Mesenchymal stem cell (in vitro differentiated cells and primary cell): ENCODE results near the gene CKMT2.

Experiments
- DNase-seq: peaks from one replicate; pipeline ENCODE4 v3.0.0-alpha.2; 2013
- H2AFZ ChIP-seq: one replicate; pipeline ENCODE4 v1.6.1; 2013; ENCODE audit warnings: low read depth, mild to moderate bottlenecking, control low read depth, inconsistent platforms, low read length, moderate library complexity
- H2AK5ac ChIP-seq: 2 replicates; pipeline ENCODE4 v1.6.1; 2013; ENCODE audit warnings: low read length, moderate library complexity, mild to moderate bottlenecking, inconsistent platforms; ENCODE audit not compliant: severe bottlenecking
- H2BK120ac ChIP-seq: one replicate; pipeline ENCODE4 v1.6.1; 2013; ENCODE audit warnings: low read depth, mild to moderate bottlenecking, inconsistent platforms, low read length, moderate library complexity
- H2BK12ac ChIP-seq, 2 experiments: one replicate each; pipeline ENCODE4 v1.6.1; 2013; ENCODE audit warnings: inconsistent platforms in 2 of 2, low read length in 2 of 2, mild to moderate bottlenecking in 2 of 2, moderate library complexity in 2 of 2, control low read depth in 1 of 2
- H2BK15ac ChIP-seq: one replicate; pipeline ENCODE4 v1.6.1; 2013; ENCODE audit warnings: mild to moderate bottlenecking, low read depth, inconsistent platforms; ENCODE audit not compliant: poor library complexity, severe bottlenecking
- H2BK5ac ChIP-seq: 2 replicates; pipeline ENCODE4 v1.6.1; 2013; ENCODE audit warnings: low read depth, mild to moderate bottlenecking, low read length, control low read depth, inconsistent platforms; ENCODE audit not compliant: poor library complexity, severe bottlenecking
- H3K14ac ChIP-seq, 2 experiments: one replicate each; pipeline ENCODE4 v1.6.1; 2013; ENCODE audit warnings: inconsistent platforms in 2 of 2, low read length in 2 of 2, control low read depth in 1 of 2, mild to moderate bottlenecking in 1 of 2, moderate library complexity in 1 of 2
- H3K18ac ChIP-seq, 2 experiments: one replicate each; pipeline ENCODE4 v1.6.1; 2013; ENCODE audit warnings: inconsistent platforms in 2 of 2, low read length in 2 of 2, control low read depth in 1 of 2, low read depth in 1 of 2, mild to moderate bottlenecking in 1 of 2
- H3K23ac ChIP-seq, 2 experiments: one replicate each; pipeline ENCODE4 v1.6.1; 2013; ENCODE audit warnings: inconsistent platforms in 2 of 2, low read length in 2 of 2, mild to moderate bottlenecking in 2 of 2, moderate library complexity in 2 of 2, control low read depth in 1 of 2
- H3K27ac ChIP-seq: 2 replicates; pipeline ENCODE4 v1.5.1; 2013; ENCODE audit warnings: mild to moderate bottlenecking, moderate library complexity, low read length, control low read depth, inconsistent platforms; ENCODE audit not compliant: poor library complexity, severe bottlenecking
- H3K27me3 ChIP-seq, 2 experiments: 2 replicates each; pipeline versions ENCODE4 v1.6.1 to v1.7.0; 2013; ENCODE audit warnings: low read length in 2 of 2, mild to moderate bottlenecking in 2 of 2, moderate library complexity in 2 of 2, control low read depth in 1 of 2, inconsistent platforms in 1 of 2; ENCODE audit not compliant: control insufficient read depth in 1 of 2, insufficient read depth in 1 of 2
- H3K36me3 ChIP-seq, 2 experiments: 2 replicates each; pipeline versions ENCODE4 v1.6.1 to v1.7.0; 2013; ENCODE audit warnings: low read length in 2 of 2, control low read depth in 1 of 2, inconsistent platforms in 1 of 2, low read depth in 1 of 2, mild to moderate bottlenecking in 1 of 2; ENCODE audit not compliant: insufficient read depth in 2 of 2, control insufficient read depth in 1 of 2
- H3K4ac ChIP-seq, 2 experiments: one replicate each; pipeline ENCODE4 v1.6.1; 2013; ENCODE audit warnings: inconsistent platforms in 2 of 2, low read length in 2 of 2, mild to moderate bottlenecking in 2 of 2, moderate library complexity in 2 of 2, control low read depth in 1 of 2, low read depth in 1 of 2
- H3K4me1 ChIP-seq: 2 replicates; pipeline ENCODE4 v1.6.1; 2013; ENCODE audit warnings: low read depth, low read length, control low read depth; ENCODE audit not compliant: control insufficient read depth, insufficient read depth
- H3K4me2 ChIP-seq: 2 replicates; pipeline ENCODE4 v1.6.1; 2013; ENCODE audit warnings: low read length, mild to moderate bottlenecking, inconsistent platforms; ENCODE audit not compliant: poor library complexity, severe bottlenecking
- H3K4me3 ChIP-seq, 2 experiments: 2 replicates each; pipeline versions ENCODE4 v1.5.1 to v1.7.0; 2013; ENCODE audit warnings: low read length in 2 of 2, mild to moderate bottlenecking in 2 of 2, control low read depth in 1 of 2, low read depth in 1 of 2; ENCODE audit not compliant: insufficient read depth in 1 of 2
- H3K79me1 ChIP-seq: replicated peaks from 2 replicates; pipeline ENCODE4 v1.6.1; 2013; ENCODE audit warnings: mild to moderate bottlenecking, control low read depth, low read length, inconsistent platforms; ENCODE audit not compliant: poor library complexity, severe bottlenecking
- H3K9ac ChIP-seq: 2 replicates; pipeline ENCODE4 v1.7.0; 2013; ENCODE audit warnings: mild to moderate bottlenecking, low read length, moderate library complexity
- H3K9me3 ChIP-seq: 2 replicates; pipeline ENCODE4 v1.7.0; 2013; ENCODE audit warnings: mild to moderate bottlenecking, low read length; ENCODE audit not compliant: control insufficient read depth
- H4K8ac ChIP-seq: one replicate; pipeline ENCODE4 v1.6.1; 2013; ENCODE audit warnings: inconsistent platforms, mild to moderate bottlenecking, low read length, moderate library complexity
- H4K91ac ChIP-seq: one replicate; pipeline ENCODE4 v1.6.1; 2013; ENCODE audit warnings: mild to moderate bottlenecking, low read length, inconsistent platforms
- WGBS: methylation state at CpG from one replicate; pipeline ENCODE4 v1.1.7; 2013; ENCODE audit warnings: mixed read lengths; 5-methylcytosine and 5-hydroxymethylcytosine counted together

The CKMT2 gene

DNA sequence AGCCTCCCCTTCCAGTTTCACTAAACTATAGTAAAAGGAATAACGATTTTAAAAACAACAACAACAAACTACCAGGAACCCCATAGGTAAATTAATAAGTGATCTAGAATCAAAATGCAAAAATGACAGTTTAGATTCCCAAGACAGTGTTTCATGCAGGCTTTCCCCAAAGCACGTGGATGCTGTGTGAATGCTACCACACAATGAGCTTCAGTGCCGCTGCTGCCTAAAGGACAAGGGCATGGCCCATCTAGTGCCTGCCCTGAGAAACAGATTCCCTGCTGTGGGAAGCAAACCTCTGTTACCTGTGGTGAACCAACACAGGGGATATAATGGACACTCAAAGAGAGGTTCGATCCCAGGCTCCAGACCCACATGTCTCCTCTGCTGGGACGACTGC lies 23.7 kb upstream of the CKMT2 start:
- Histone ChIP-seq H3K36me3 (no peaks in the 10 kb centered on the region), H3K23ac (no peak overlapping the region), H3K79me1 (no peaks in the 10 kb centered on the region), H4K91ac (no peak overlapping the region), H3K9me3 (no peaks in the 10 kb centered on the region), H2AFZ (no peak overlapping the region), H3K9ac (no peak overlapping the region), H3K18ac (no peak overlapping the region), H2BK15ac (no peak overlapping the region), H4K8ac (no peak overlapping the region), H3K27me3 (no peaks in the 10 kb centered on the region), H2BK12ac (no peak overlapping the region), H2AK5ac (no peak overlapping the region), H3K4me3 (no peak overlapping the region), H2BK5ac (no peak overlapping the region), H3K27ac (no peak overlapping the region), H3K4ac (no peak overlapping the region), H3K4me1 (peaks cover 6% of the 10 kb centered on the region), H3K4me2 (no peak overlapping the region), H2BK120ac (no peak overlapping the region), H3K14ac (no peak overlapping the region)
- WGBS, result 97% methylated on average over 5 of the region's 5 CpGs
- no peak for DNase-seq

DNA sequence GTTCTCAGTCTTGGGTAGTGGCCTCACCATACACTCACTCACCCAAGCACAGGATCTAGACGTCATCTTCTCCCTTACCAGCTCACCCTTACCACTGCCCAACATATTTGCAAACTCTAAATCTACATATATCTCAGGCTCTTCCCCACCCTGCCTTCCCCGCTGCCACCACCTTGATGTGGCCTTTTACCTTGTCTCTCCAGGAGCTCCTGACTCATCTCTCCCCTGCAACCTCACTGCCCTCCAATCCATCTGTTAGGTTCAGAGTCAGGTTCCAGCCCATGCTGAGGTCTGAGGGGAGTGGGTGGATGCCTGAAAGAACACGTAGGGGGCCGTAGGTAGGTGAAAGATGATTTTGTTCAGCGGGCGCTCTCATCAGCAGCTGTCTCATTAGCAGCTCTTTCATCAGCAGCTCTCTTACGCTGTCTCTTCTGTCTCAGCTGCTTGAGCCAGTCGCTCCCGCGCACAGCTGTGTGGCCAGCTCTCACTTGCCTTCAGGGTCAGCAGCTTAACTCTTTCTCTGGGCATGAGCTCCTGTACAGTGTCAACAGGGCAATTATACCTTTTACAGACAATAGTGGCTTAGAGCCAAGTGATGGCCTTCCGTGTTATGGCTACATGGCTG lies 23.1 kb upstream of the CKMT2 start:
- Histone ChIP-seq H4K91ac (no peak overlapping the region), H3K4me2 (no peak overlapping the region), H2AFZ (no peak overlapping the region), H3K9me3 (no peaks in the 10 kb centered on the region), H2BK15ac (no peak overlapping the region), H3K14ac (no peak overlapping the region), H4K8ac (no peak overlapping the region), H3K4me3 (no peak overlapping the region), H3K36me3 (no peaks in the 10 kb centered on the region), H3K18ac (no peak overlapping the region), H3K9ac (no peak overlapping the region), H3K27ac (no peak overlapping the region), H3K4me1 (peaks cover 6% of the 10 kb centered on the region), H3K23ac (no peak overlapping the region), H3K79me1 (no peaks in the 10 kb centered on the region), H2AK5ac (no peak overlapping the region), H2BK5ac (no peak overlapping the region), H3K27me3 (no peaks in the 10 kb centered on the region), H3K4ac (no peak overlapping the region), H2BK120ac (no peak overlapping the region), H2BK12ac (no peak overlapping the region)
- DNase-seq, result no peak
- WGBS, result 95% methylated on average over 11 of the region's 11 CpGs

GRCh38 chr5:81212211-81212751 lies 20.8 kb upstream of the CKMT2 start:
- Histone ChIP-seq H3K14ac (no peak overlapping the region), H3K79me1 (no peaks in the 10 kb centered on the region), H2AFZ (no peak overlapping the region), H3K4me2 (no peak overlapping the region), H3K9me3 (no peaks in the 10 kb centered on the region), H3K18ac (no peak overlapping the region), H3K23ac (no peak overlapping the region), H2BK15ac (no peak overlapping the region), H3K36me3 (no peaks in the 10 kb centered on the region), H3K9ac (no peak overlapping the region), H2BK5ac (no peak overlapping the region), H2BK12ac (no peak overlapping the region), H2BK120ac (no peak overlapping the region), H4K8ac (no peak overlapping the region), H4K91ac (no peak overlapping the region), H3K4me3 (no peak overlapping the region), H2AK5ac (no peak overlapping the region), H3K4ac (no peak overlapping the region), H3K27me3 (no peaks in the 10 kb centered on the region), H3K4me1 (peaks cover 6% of the 10 kb centered on the region), H3K27ac (no peak overlapping the region)
- 92% methylated on average over 11 of the region's 11 CpGs for WGBS
- no peak for DNase-seq

DNA sequence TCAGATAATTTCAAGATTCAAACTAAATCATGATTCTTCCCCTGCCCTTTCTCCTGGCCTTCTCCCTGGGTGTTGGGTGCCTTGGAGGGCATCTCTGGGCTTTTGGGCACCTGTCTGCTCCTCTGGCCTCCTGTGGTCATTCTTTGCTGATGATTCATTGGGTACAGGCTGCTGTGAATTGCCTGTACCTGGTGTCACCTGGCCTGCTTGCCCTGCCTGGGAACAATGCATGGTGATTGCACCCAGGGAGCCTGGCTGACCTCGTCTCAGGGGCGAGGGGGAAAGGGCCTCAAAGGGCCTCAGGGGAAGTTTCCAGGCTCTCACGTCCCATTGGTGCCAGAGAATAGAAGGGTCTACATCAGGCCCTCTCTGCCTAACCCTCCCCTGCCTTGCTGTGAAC lies 20.1 kb upstream of the CKMT2 start:
- Histone ChIP-seq H3K9ac (no peak overlapping the region), H3K36me3 (no peaks in the 10 kb centered on the region), H2AFZ (no peak overlapping the region), H3K27me3 (no peaks in the 10 kb centered on the region), H2BK5ac (no peak overlapping the region), H2BK120ac (no peak overlapping the region), H3K79me1 (no peaks in the 10 kb centered on the region), H3K4me3 (no peak overlapping the region), H3K4ac (no peak overlapping the region), H4K91ac (no peak overlapping the region), H3K18ac (no peak overlapping the region), H3K23ac (no peak overlapping the region), H4K8ac (no peak overlapping the region), H3K9me3 (no peaks in the 10 kb centered on the region), H3K14ac (no peak overlapping the region), H2BK15ac (no peak overlapping the region), H2BK12ac (no peak overlapping the region), H3K4me1 (peaks cover 6% of the 10 kb centered on the region), H3K4me2 (no peak overlapping the region), H3K27ac (no peak overlapping the region), H2AK5ac (no peak overlapping the region)
- 87% methylated on average over 3 of the region's 3 CpGs for WGBS
- no peak for DNase-seq
